ENCODE results near the gene CMIP. TPM values are rescaled to one million over a fixed set of nuclear protein-coding genes. Genes with fewer than 3 reads are reported as not detected.

The CMIP gene
- total RNA-seq, 1 donor from 2014 or later = 45.8 TPM

DNA sequence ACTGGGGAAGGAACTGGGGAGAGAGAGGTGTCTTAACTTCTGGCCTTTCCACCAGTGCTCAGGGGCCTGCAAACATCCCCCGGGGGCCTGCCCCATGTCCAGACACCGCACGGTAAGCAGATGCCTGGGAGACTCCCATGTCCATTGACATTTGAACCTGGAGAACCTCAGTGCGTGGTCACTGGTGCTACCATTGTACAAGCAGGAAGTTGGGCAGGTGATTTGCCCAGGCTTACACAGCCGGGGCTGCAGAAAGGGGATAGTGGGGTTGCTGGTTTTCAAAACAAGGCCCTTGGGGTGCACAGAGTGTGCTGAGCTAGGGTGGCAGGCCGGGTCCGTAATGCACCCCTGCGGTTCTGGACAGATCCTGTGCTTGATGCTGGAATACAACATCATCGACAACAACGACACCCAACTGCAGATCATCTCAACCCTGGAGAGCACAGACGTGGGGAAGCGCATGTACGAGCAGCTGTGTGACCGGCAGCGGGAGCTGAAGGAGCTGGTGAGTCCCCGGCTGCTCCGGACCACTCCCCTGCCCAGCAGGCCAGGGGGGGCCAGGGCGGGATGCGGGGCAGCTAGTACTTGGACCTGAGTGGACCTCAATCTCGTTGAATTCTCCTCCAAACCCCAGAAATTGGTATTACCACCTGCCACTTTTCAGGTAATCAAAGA lies 256.8 kb downstream of the CMIP start:
- Mint-ChIP-seq H3K27me3 (ENCODE audit: insufficient read depth) (no peaks in the 10 kb centered on the region), H3K27ac (no peak overlapping the region), H3K4me1 (ENCODE audit: low read depth) (no peaks in the 10 kb centered on the region), H3K9me3 (no peaks in the 10 kb centered on the region), H3K4me3 (no peak overlapping the region), H3K36me3 (ENCODE audit: low read depth) (peaks cover 16% of the 10 kb centered on the region)
- no peak for DNase-seq (ENCODE audit: low spot score)
- intact Hi-C loops (cut with micrococcal nuclease) = no loop called here

DNA sequence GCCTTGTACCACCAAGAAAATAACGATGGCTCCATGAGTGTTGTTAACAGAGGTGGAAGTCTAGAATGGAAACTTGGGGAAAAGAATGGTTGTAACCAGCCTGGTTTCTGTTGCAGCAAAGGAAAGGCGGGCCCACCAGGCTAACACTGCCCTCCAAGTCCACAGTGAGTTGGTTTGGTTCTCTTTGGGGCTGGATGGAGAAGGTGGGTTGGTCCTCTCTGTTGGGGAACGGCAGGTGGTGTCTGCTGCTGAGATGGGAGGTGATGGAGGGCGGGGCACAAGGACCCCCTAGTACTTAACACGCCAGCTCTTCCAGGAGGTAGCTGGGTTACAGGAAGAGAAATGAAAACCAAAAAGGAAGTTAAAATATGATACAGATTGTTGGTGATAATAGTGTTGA lies 257.9 kb downstream of the CMIP start:
- no peaks in the 10 kb centered on the region for H3K9me3 Mint-ChIP-seq
- no peaks in the 10 kb centered on the region for H3K4me1 Mint-ChIP-seq (ENCODE audit: low read depth)
- no peak overlapping the region for H3K27ac Mint-ChIP-seq
- H3K36me3 Mint-ChIP-seq (ENCODE audit: low read depth) = peaks cover 23% of the 10 kb centered on the region
- no peak overlapping the region for H3K4me3 Mint-ChIP-seq
- DNase-seq (ENCODE audit: low spot score) = no peak
- H3K27me3 Mint-ChIP-seq (ENCODE audit: insufficient read depth) = no peaks in the 10 kb centered on the region
- intact Hi-C loops (cut with micrococcal nuclease) = no loop called here

DNA sequence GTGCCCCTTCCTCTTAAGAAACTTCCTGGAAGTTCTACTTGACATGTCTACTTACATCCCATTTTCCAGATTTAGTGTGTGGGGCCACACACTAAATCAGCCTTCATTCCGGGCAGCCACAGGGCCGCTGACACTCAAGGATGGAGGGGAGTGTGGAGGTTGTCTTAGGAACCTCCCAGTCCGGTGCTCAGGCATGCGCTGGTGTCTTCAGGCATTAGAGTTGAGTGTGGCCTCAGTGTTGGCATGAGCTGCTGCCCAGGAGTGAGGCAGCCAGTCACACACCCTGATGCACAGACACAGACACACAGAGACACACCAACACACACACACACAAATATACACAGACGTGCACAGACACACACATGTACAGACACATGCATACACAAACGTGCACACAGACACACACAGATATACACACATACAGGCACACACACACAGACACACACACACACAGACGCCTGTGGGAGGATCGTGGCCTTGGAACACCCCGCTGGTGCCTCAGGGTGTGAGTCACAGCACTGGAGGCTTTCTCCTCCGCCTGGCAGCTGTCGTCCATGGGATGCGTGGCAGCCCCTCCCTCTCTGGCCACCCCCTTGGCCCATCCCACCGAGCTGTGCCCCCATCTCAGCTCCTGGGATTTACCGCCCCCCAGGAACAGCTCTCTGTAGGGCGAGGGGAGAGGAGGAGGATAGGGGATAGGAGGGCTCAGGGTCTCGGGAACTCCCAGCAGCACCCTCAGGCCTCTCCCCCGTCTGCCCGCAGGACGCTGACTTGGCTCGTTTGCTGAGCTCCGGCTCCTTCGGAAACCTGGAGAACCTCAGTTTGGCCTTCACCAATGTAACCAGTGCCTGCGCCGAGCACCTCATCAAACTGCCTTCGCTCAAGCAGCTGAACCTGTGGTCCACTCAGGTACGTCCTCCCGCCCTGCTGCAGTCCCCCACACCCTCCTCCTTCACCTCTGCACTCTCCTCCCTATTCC lies 258.9 kb downstream of the CMIP start:
- no peak for DNase-seq (ENCODE audit: low spot score)
- Mint-ChIP-seq H3K27me3 (ENCODE audit: insufficient read depth) (no peaks in the 10 kb centered on the region), H3K27ac (peak overlapping the region; percentile 59), H3K36me3 (ENCODE audit: low read depth) (peaks cover 24% of the 10 kb centered on the region), H3K9me3 (no peaks in the 10 kb centered on the region), H3K4me1 (ENCODE audit: low read depth) (no peaks in the 10 kb centered on the region), H3K4me3 (no peak overlapping the region)
- intact Hi-C loops (cut with micrococcal nuclease) = no loop called here

DNA sequence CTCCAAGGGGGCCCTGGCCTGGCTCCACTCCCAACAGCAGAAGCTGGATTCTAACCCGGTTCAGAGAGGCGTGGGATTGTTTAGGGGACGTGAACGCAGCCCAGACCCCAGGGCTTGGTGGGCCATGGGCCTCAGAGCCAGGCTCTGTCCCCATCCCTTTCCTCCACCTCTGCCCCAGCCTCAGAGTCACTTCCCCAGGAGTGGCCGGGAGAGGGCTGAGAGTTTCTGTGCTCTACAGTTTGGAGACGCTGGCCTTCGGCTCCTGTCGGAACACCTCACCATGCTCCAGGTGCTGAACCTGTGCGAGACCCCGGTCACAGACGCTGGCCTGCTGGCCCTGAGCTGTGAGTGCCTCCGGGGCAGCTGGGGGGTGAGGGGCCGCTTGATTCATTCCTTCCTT lies 260.7 kb downstream of the CMIP start:
- Mint-ChIP-seq H3K9me3 (no peaks in the 10 kb centered on the region), H3K27ac (no peak overlapping the region), H3K4me3 (no peak overlapping the region), H3K36me3 (ENCODE audit: low read depth) (peaks cover 21% of the 10 kb centered on the region), H3K27me3 (ENCODE audit: insufficient read depth) (no peaks in the 10 kb centered on the region), H3K4me1 (ENCODE audit: low read depth) (no peaks in the 10 kb centered on the region)
- no peak for DNase-seq (ENCODE audit: low spot score)
- intact Hi-C loops (cut with micrococcal nuclease) = no loop called here

DNA sequence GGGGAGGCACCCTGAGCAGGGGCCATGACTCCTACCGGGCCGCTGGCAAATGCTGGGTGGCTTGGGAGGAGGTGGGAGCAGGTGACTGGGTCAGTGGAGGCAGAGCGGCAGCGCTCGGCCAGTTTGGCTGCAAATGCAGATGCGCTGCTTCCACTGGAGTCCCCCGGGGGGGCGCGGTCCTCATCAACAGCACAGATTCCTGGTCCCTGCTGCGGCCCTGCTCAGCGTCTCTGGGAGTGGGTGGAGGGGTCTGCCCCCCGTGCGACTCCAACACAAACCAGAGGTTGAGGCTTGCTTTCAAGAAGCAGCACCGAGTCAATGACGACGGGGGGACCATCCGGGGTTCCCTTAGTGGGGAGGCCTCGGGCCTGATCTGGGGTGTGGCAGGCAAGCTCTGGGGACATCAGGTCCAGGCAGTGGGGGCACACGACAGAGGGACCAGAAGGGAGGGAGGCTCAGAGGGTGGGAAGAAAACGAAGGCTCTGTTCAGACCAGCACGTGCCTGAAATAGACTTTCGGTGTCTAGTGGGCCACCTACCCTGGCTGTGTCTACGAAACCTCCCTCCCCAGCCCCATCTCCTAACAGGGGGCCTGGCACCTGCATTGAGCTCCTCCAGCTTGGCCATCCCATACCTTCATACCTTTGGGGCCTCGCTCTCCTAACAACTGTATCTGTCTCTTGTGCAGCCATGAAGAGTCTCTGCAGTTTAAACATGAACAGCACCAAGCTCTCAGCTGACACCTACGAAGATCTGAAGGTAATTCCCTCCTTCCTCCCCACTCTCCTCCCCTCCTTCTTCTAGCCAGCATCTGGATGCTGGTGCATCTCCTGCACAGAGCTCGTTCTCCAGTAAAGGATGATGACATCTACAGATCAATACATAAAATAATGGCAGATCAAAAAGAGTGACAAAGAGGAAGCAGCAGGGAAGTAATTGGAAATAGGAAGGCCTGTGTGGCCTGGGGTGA lies 262.0 kb downstream of the CMIP start:
- H3K9me3 Mint-ChIP-seq = no peaks in the 10 kb centered on the region
- no peak for DNase-seq (ENCODE audit: low spot score)
- H3K36me3 Mint-ChIP-seq (ENCODE audit: low read depth) = peaks cover 17% of the 10 kb centered on the region
- H3K27me3 Mint-ChIP-seq (ENCODE audit: insufficient read depth) = no peaks in the 10 kb centered on the region
- intact Hi-C loops (cut with micrococcal nuclease) = no loop called here
- H3K4me3 Mint-ChIP-seq = no peak overlapping the region
- no peaks in the 10 kb centered on the region for H3K4me1 Mint-ChIP-seq (ENCODE audit: low read depth)
- peak overlapping the region; percentile 10 for H3K27ac Mint-ChIP-seq

DNA sequence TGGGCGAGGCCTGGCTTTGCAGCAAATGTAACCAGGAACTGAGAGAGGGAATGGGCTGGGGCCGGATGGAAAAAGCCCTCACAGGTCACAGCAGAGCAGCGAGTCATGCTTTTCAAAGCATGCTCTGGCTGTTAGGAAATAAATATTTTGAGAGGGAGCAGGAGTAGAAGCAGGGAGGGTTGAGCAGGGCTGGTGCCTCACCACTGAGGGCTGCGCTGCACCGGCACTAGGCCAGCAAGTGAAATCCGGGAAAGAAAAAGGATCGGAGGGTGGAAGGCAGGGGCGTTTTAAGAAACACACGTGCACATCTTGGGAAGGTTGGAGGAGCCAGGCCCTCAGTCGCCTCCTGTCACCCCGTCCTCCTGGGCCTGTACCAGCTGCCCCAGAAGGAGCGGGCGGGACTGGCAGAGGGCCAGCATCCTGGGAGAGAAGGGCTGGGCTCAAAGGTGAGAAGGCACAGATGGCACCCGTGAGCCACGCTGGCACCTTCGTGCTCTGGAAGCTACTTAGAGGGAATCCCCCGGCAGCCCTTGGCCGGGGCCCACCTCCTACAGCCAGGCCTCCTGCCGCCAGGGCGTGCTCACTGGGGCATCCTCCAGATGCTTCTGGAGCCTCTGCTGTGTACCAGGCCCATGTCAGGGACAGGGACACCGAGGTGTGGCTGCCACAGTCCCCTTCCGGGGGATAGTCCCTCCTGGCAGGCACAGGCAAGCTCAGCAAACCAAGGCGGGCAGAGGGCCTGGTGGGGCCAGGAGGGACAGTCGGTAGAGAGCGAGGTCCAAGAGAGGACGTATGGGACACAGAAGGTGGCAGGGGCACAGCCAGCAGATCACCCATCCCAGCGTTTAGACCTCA lies 263.0 kb downstream of the CMIP start:
- Mint-ChIP-seq H3K27me3 (ENCODE audit: insufficient read depth) (no peaks in the 10 kb centered on the region), H3K27ac (no peak overlapping the region), H3K4me3 (no peak overlapping the region), H3K36me3 (ENCODE audit: low read depth) (peaks cover 16% of the 10 kb centered on the region), H3K4me1 (ENCODE audit: low read depth) (no peaks in the 10 kb centered on the region), H3K9me3 (no peaks in the 10 kb centered on the region)
- DNase-seq (ENCODE audit: low spot score) = no peak
- intact Hi-C loops (cut with micrococcal nuclease) = no loop called here

DNA sequence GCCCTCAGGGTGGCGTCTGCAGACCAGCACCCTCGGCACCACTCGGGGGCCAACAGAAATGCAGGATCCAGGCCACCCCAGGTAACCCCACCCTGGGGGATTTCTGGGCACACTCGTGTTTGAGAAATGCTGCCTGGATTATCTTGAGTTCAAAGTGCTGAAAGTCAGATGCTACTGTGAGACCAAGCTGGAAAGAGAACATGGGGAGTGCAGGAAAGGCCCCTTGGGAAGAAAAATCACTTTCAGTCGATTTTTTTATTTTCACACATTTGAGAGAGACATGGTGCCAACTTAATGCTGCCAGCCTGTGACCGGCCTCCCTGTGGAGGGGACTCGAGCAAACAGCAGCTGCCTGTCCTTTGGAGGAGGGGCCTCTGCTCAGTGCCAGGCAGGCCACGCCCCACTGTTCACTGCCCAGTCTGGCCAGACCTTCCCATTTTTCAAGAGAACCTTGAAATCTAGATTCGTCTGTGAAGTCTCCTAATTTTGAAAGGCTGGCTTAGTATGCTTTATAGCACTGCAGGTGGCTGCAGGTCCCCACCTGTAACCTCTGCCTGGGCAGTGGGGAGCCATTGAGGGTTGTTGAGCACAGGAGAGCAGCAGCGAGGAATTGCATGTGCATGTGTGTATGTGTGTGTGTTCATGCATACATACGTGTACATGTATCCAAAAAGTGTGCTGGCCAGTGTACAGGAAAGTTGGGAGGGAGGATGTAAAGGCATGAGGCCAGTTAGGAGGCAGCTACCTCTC lies 263.8 kb downstream of the CMIP start:
- intact Hi-C loops (cut with micrococcal nuclease) = no loop called here

DNA sequence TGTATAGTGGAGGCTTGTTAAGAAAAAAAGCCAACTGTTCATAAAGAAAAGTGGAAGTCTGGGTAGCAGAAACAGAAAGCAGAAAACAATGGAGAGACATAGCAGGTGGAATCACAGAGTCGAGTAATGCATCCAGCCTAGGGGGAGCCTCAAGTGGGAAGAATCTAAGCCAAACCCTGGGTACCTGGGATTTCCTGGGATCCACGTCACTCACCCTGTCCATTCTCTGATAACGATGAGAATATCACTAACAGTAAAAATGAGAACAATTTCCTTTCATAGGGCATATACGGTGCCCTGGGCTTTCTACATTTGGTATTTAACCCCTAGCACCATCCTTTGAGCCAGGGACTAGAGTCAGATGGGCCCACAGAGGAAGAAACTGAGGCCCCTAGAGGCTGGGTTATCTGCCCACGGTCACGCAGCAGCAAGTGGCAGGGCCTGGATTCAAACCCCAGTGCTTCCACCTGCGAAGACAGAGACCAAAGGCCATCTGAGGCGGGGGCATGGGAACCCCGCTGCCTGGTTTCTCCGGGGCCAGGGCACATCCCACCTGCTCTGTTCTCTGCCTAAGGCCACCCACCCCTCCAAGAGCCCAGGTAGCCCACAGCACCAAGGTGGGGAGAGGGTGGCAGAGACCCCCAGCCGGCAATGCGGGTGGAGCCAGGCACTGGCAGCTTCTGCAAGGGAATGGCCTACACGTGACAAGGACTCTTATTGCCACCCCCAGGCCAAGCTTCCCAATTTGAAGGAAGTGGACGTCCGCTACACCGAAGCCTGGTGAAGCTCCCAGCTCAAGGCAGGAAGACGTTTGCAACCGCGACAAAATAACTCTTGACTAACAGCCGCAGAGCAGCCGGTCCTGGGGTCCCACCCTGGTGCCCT lies 264.6 kb downstream of the CMIP start:
- H3K4me3 Mint-ChIP-seq = no peak overlapping the region
- H3K27ac Mint-ChIP-seq = no peak overlapping the region

More for the DNA sequence above, 263.8 kb downstream of the CMIP start:
- Mint-ChIP-seq H3K36me3 (ENCODE audit: low read depth) (peaks cover 12% of the 10 kb centered on the region), H3K27ac (no peak overlapping the region), H3K4me1 (ENCODE audit: low read depth) (no peaks in the 10 kb centered on the region), H3K9me3 (no peaks in the 10 kb centered on the region), H3K27me3 (ENCODE audit: insufficient read depth) (no peaks in the 10 kb centered on the region), H3K4me3 (no peak overlapping the region)
- DNase-seq (ENCODE audit: low spot score) = no peak

DNA sequence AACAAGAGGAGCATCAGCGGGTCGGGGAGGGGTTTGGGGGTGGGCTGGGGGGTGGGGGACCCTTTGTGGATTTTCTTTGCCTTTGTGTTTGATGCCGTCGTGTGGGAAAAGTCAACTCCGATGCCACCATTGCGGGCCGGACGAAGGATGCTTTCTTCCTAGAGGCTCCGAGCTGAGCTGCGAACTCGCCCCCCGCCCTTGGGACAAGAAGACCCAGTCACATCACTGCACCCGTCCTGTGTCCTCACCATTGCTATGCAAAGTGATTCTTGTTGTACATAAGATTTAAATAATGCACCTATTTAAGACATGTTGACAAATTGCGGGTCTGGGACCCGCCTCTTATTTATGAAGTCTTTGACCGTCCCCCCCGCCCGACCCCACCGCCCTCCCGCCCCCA lies 265.4 kb downstream of the CMIP start:
- Mint-ChIP-seq H3K9me3 (no peaks in the 10 kb centered on the region), H3K4me3 (no peak overlapping the region), H3K27ac (no peak overlapping the region), H3K4me1 (ENCODE audit: low read depth) (peaks cover 5% of the 10 kb centered on the region), H3K27me3 (ENCODE audit: insufficient read depth) (no peaks in the 10 kb centered on the region), H3K36me3 (ENCODE audit: low read depth) (peaks cover 12% of the 10 kb centered on the region)
- DNase-seq (ENCODE audit: low spot score) = no peak
- intact Hi-C loops (cut with micrococcal nuclease) = no loop called here

More for the DNA sequence above, 264.6 kb downstream of the CMIP start:
- Mint-ChIP-seq H3K9me3 (no peaks in the 10 kb centered on the region), H3K36me3 (ENCODE audit: low read depth) (peaks cover 12% of the 10 kb centered on the region), H3K4me1 (ENCODE audit: low read depth) (no peaks in the 10 kb centered on the region), H3K27me3 (ENCODE audit: insufficient read depth) (no peaks in the 10 kb centered on the region)
- intact Hi-C loops (cut with micrococcal nuclease) = no loop called here
- no peak for DNase-seq (ENCODE audit: low spot score)

DNA sequence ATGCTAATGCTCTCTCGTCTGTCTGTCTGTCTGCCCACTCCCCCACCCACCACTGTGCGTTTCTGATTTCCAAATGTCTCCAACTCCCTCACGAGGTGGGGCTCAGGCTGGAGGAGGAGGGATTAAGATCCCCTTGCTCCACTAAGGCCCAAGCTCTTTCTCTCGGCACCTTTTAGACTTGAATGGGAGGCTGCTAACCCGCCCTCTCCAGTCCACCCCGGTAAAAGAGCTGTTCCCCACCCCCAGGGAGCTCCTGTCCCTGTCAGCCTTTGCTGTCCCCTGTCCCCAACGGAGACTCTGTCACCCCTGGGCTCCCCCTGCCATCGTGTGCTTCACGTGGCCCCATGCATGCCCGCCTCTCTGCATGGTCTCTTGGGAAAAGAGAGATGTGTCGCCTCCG lies 266.0 kb downstream of the CMIP start:
- Mint-ChIP-seq H3K4me3 (no peak overlapping the region), H3K9me3 (no peaks in the 10 kb centered on the region), H3K27me3 (ENCODE audit: insufficient read depth) (no peaks in the 10 kb centered on the region), H3K4me1 (ENCODE audit: low read depth) (peaks cover 11% of the 10 kb centered on the region), H3K36me3 (ENCODE audit: low read depth) (peaks cover 9% of the 10 kb centered on the region), H3K27ac (no peak overlapping the region)
- DNase-seq (ENCODE audit: low spot score) = no peak
- intact Hi-C loops (cut with micrococcal nuclease) = no loop called here
